NCI-H82 (cell line): ENCODE data around the gene CHRNA9.
A peak's percentile ranks its signal among the peaks of the same experiment; 100 is the strongest.
"Not testable (repeated sequence)": the region's sequence is repeated elsewhere in the genome, so short reads cannot be mapped to it uniquely, and the experiment has no call there.

Experiments
- DNase-seq: peaks from one replicate; lab custom pipeline; 2025; lab: John Stamatoyannopoulos, UW

The CHRNA9 gene

GRCh38 chr4:40334591-40335524, at the start of gene CHRNA9:
Gene CHRNA9, plus strand, starts transcription at chr4:40335333. Its CDS starts 135 bp downstream, at chr4:40335468.
- DNase-seq = peak; percentile 11

GRCh38 chr4:40285692-40286091, 49.4 kb upstream of the CHRNA9 start:
- DNase-seq = no peak

GRCh38 chr4:40288566-40288965, 46.6 kb upstream of the CHRNA9 start:
- no peak for DNase-seq

GRCh38 chr4:40289366-40290188, 45.6 kb upstream of the CHRNA9 start:
- DNase-seq = no peak

- not testable (repeated sequence) for DNase-seq
These were observed 44.4 kb upstream of the CHRNA9 start for GRCh38 chr4:40290611-40291186.

- no peak for DNase-seq
These were observed 42.8 kb upstream of the CHRNA9 start for GRCh38 chr4:40292313-40292759.

GRCh38 chr4:40294339-40294738, 40.8 kb upstream of the CHRNA9 start:
- no peak for DNase-seq

GRCh38 chr4:40295030-40295429, 40.1 kb upstream of the CHRNA9 start:
- not testable (repeated sequence) for DNase-seq

- DNase-seq = no peak
These were observed 39.6 kb upstream of the CHRNA9 start for GRCh38 chr4:40295572-40295971.

- DNase-seq = no peak
These were observed 36.0 kb upstream of the CHRNA9 start for GRCh38 chr4:40299126-40299525.

GRCh38 chr4:40299811-40300292, 35.3 kb upstream of the CHRNA9 start:
- DNase-seq = no peak

GRCh38 chr4:40300371-40301162, 34.6 kb upstream of the CHRNA9 start:
- no peak for DNase-seq

GRCh38 chr4:40301603-40302002, 33.5 kb upstream of the CHRNA9 start:
- no peak for DNase-seq

GRCh38 chr4:40303751-40304150, 31.4 kb upstream of the CHRNA9 start:
- DNase-seq = no peak

- no peak for DNase-seq
These were observed 29.6 kb upstream of the CHRNA9 start for GRCh38 chr4:40305328-40306170.

- DNase-seq = no peak
These were observed 28.9 kb upstream of the CHRNA9 start for GRCh38 chr4:40306226-40306625.

GRCh38 chr4:40306976-40307375, 28.2 kb upstream of the CHRNA9 start:
- DNase-seq = no peak

GRCh38 chr4:40307627-40308497, 27.3 kb upstream of the CHRNA9 start:
- no peak for DNase-seq

GRCh38 chr4:40308528-40309122, 26.5 kb upstream of the CHRNA9 start:
- DNase-seq = no peak
